ENCODE data around the gene KIAA1671. TPM values are rescaled to one million over a fixed set of nuclear protein-coding genes. Genes with fewer than 3 reads are reported as not detected.

The KIAA1671 gene
- total and polyA plus RNA-seq, 4 donors: 8.7 to 35.9 (median 19.1) TPM

GRCh38 chr22:25213221-25213620 lies 260.7 kb downstream of the KIAA1671 start:
- H3K4me1 ChIP-seq (ENCODE audit: control insufficient read depth in 4 of 4, insufficient read depth in 4 of 4, low read length in 3 of 4): peaks cover 0 to 1% (median 0%) of the 10 kb centered on the region in 4 donors
- H3K9ac ChIP-seq (ENCODE audit: low read depth in 1 of 2, low read length in 2 of 2): no peak overlapping the region
- no peaks in the 10 kb centered on the region for H3K36me3 ChIP-seq (ENCODE audit: control insufficient read depth in 4 of 4, insufficient read depth in 3 of 4, low read depth in 1 of 4, low read length in 3 of 4)
- no peak overlapping the region for H3K4me3 ChIP-seq (ENCODE audit: low read depth in 1 of 3, low read length in 3 of 3)
- 81% methylated on average over 3 of the region's 3 CpGs for WGBS
- no peaks in the 10 kb centered on the region for H3K9me3 ChIP-seq (ENCODE audit: control insufficient read depth in 4 of 4, low read length in 3 of 4)
- no peak for DNase-seq (ENCODE audit: low spot score)
- TF ChIP-seq EGR1 (IDR thresholded peaks at IDR 0.05; ENCODE audit: low read depth in 2 of 2): no peak
- TF ChIP-seq ZBTB33 (IDR thresholded peaks at IDR 0.05): no peak
- no peak for TF ChIP-seq HNF4A (conservative IDR thresholded peaks at IDR 0.05)
- TF ChIP-seq NR2F2 (IDR thresholded peaks at IDR 0.05): no peak
- no peak for TF ChIP-seq RAD21 (IDR thresholded peaks at IDR 0.05)
- no peak for TF ChIP-seq REST (IDR thresholded peaks at IDR 0.05)
- TF ChIP-seq GABPA (IDR thresholded peaks at IDR 0.05 in 1 of 2, conservative IDR thresholded peaks at IDR 0.05 in 1 of 2): no peak
- no peaks in the 10 kb centered on the region for H3K27me3 ChIP-seq (ENCODE audit: control insufficient read depth in 4 of 4, insufficient read depth in 4 of 4, low read length in 3 of 4)
- no peak overlapping the region for H3K27ac ChIP-seq (ENCODE audit: low read depth in 1 of 2, low read length in 2 of 2)

- no peaks in the 10 kb centered on the region for H3K9me3 ChIP-seq (ENCODE audit: control insufficient read depth in 4 of 4, low read length in 3 of 4)
- H3K4me1 ChIP-seq (ENCODE audit: control insufficient read depth in 4 of 4, insufficient read depth in 4 of 4, low read length in 3 of 4): no peaks in the 10 kb centered on the region
- no peak overlapping the region for H3K9ac ChIP-seq (ENCODE audit: low read depth in 1 of 2, low read length in 2 of 2)
- no peaks in the 10 kb centered on the region for H3K36me3 ChIP-seq (ENCODE audit: control insufficient read depth in 4 of 4, insufficient read depth in 3 of 4, low read depth in 1 of 4, low read length in 3 of 4)
- 81% methylated on average over 2 of the region's 2 CpGs for WGBS
- H3K27me3 ChIP-seq (ENCODE audit: control insufficient read depth in 4 of 4, insufficient read depth in 4 of 4, low read length in 3 of 4): no peaks in the 10 kb centered on the region
- TF ChIP-seq EGR1 (IDR thresholded peaks at IDR 0.05; ENCODE audit: low read depth in 2 of 2) (no peak), ATF3 (IDR thresholded peaks at IDR 0.05) (no peak), RXRA (IDR thresholded peaks at IDR 0.05) (no peak)
- DNase-seq (ENCODE audit: low spot score): no peak
- H3K4me3 ChIP-seq (ENCODE audit: low read depth in 1 of 3, low read length in 3 of 3): no peak overlapping the region
- no peak overlapping the region for H3K27ac ChIP-seq (ENCODE audit: low read depth in 1 of 2, low read length in 2 of 2)
Measured at GRCh38 chr22:25216230-25216629, 263.7 kb downstream of the KIAA1671 start.

DNA sequence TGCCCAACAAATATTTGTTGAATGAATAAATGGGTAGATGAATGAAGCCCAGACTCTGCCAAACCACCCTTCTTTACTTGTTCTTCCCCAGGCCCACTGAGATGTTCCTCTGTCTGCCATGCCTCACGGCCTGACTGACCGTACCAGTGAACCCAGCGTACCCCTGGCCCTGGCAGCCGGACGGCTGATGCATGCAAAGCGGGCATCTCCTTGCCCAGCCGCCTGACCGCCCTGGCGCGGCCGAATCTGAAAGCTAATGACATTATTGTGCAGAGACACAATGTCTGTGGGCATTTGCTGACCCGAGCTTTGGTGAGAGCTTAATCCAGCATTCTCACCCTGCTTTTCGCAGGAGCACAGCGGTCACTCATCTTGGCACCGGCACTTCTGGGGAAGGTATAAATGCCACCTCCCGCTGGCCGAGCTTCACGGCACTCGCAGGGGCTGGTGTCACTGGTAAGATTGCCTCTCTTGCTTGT lies 266.7 kb downstream of the KIAA1671 start, which contains the start of gene CRYBB2:
CRYBB2 (plus strand) TSS at position 429 of the 479 bp plus-strand sequence. CDS start 1,791 bp downstream, outside the sequence.
- WGBS: 94% methylated on average over 19 of the region's 19 CpGs

More for the DNA sequence above, 266.7 kb downstream of the KIAA1671 start, which contains the start of gene CRYBB2:
- Histone ChIP-seq H3K9me3 (ENCODE audit: control insufficient read depth in 4 of 4, low read length in 3 of 4) (no peaks in the 10 kb centered on the region), H3K36me3 (ENCODE audit: control insufficient read depth in 4 of 4, insufficient read depth in 3 of 4, low read depth in 1 of 4, low read length in 3 of 4) (no peaks in the 10 kb centered on the region), H3K4me1 (ENCODE audit: control insufficient read depth in 4 of 4, insufficient read depth in 4 of 4, low read length in 3 of 4) (no peaks in the 10 kb centered on the region), H3K9ac (ENCODE audit: low read depth in 1 of 2, low read length in 2 of 2) (no peak within 1 kb of the TSS), H3K27me3 (ENCODE audit: control insufficient read depth in 4 of 4, insufficient read depth in 4 of 4, low read length in 3 of 4) (no peaks in the 10 kb centered on the region), H3K4me3 (ENCODE audit: low read depth in 1 of 3, low read length in 3 of 3) (no peak within 1 kb of the TSS), H3K27ac (ENCODE audit: low read depth in 1 of 2, low read length in 2 of 2) (no peak within 1 kb of the TSS)
- no peak for DNase-seq (ENCODE audit: low spot score)
- no peak for TF ChIP-seq NR2F2 (IDR thresholded peaks at IDR 0.05)
- no peak for TF ChIP-seq HNF4G (IDR thresholded peaks at IDR 0.05)
- no peak for TF ChIP-seq CTCF (IDR thresholded peaks at IDR 0.05; ENCODE audit: low read depth, low read length, missing input control)
- TF ChIP-seq ZBTB33 (IDR thresholded peaks at IDR 0.05): no peak
- no peak for TF ChIP-seq RAD21 (IDR thresholded peaks at IDR 0.05)
- TF ChIP-seq HNF4A (conservative IDR thresholded peaks at IDR 0.05): no peak
- TF ChIP-seq YY1 (IDR thresholded peaks at IDR 0.05): no peak
- no peak for TF ChIP-seq TAF1 (conservative IDR thresholded peaks at IDR 0.05)
- TF ChIP-seq FOXA2 (IDR thresholded peaks at IDR 0.05): no peak
- TF ChIP-seq EGR1 (IDR thresholded peaks at IDR 0.05; ENCODE audit: low read depth in 2 of 2): no peak
- TF ChIP-seq, protein P1, sequence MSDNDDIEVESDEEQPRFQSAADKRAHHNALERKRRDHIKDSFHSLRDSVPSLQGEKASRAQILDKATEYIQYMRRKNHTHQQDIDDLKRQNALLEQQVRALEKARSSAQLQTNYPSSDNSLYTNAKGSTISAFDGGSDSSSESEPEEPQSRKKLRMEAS (IDR thresholded peaks at IDR 0.05): no peak
- TF ChIP-seq GABPA (IDR thresholded peaks at IDR 0.05 in 1 of 2, conservative IDR thresholded peaks at IDR 0.05 in 1 of 2): no peak
- no peak for TF ChIP-seq JUND (IDR thresholded peaks at IDR 0.05)

Measured in liver (tissue), 9 donors.